Esophagus muscularis mucosa (tissue), 3 donors: ENCODE measurements around the gene LIPC.

ENCODE experiments used
- POLR2AphosphoS5 ChIP-seq, 2 donors: sonication (generic); formaldehyde crosslinking; IDR thresholded peaks; one replicate each; pipeline ENCODE4 v1.6.1; 2017; ENCODE audit warnings: antibody characterized with exemption in 2 of 2
- TF ChIP-seq, protein P1 (sequence below), 3 experiments: fragments of 200-600 bp in 2 of 3; fragments of 450-650 bp in 1 of 3; sonication (generic) in 2 of 3; IDR thresholded peaks; one replicate each; pipeline ENCODE4 v1.5.1; 2017 to 2019; ENCODE audit warnings: antibody characterized with exemption in 3 of 3, mild to moderate bottlenecking in 2 of 3, moderate library complexity in 1 of 3

- no peak for TF ChIP-seq POLR2AphosphoS5 (IDR thresholded peaks at IDR 0.05)
- TF ChIP-seq, protein P1, sequence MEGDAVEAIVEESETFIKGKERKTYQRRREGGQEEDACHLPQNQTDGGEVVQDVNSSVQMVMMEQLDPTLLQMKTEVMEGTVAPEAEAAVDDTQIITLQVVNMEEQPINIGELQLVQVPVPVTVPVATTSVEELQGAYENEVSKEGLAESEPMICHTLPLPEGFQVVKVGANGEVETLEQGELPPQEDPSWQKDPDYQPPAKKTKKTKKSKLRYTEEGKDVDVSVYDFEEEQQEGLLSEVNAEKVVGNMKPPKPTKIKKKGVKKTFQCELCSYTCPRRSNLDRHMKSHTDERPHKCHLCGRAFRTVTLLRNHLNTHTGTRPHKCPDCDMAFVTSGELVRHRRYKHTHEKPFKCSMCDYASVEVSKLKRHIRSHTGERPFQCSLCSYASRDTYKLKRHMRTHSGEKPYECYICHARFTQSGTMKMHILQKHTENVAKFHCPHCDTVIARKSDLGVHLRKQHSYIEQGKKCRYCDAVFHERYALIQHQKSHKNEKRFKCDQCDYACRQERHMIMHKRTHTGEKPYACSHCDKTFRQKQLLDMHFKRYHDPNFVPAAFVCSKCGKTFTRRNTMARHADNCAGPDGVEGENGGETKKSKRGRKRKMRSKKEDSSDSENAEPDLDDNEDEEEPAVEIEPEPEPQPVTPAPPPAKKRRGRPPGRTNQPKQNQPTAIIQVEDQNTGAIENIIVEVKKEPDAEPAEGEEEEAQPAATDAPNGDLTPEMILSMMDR (IDR thresholded peaks at IDR 0.05) = no peak
Measured at GRCh38 chr15:58551084-58551763, 119.4 kb downstream of the LIPC start.
